IMR-90 (cell line): ENCODE data around the gene MMRN2. TPM values are rescaled to one million over a fixed set of nuclear protein-coding genes. Genes with fewer than 3 reads are reported as not detected.

Experiments used
- ATAC-seq: fragments of 200-7000 bp; cut with Tn5 transposase; 2 replicates; pipeline ENCODE4 v1.9.1; 2020; ENCODE audit warnings: low read depth, mild to moderate bottlenecking, moderate library complexity
- BruUV-seq: library from RNA; stranded (reverse); fragments of 400-500 nt; replicated peaks from 2 replicates; lab custom pipeline; 2021; lab: Mats Ljungman, UMichigan
- CTCF ChIA-PET: fragments of 300-600 bp; formaldehyde crosslinking; extraction: SDS; loops from one replicate; lab custom pipeline; 2021; ENCODE audit warnings: antibody characterized with exemption; lab: Yijun Ruan, JAX
- POLR2A ChIA-PET: fragments of 300-600 bp; sonication (Branson Sonifier 250); formaldehyde crosslinking; loops from one replicate; lab custom pipeline; 2022; ENCODE audit warnings: antibody characterized with exemption; ENCODE audit not compliant: unreplicated experiment; lab: Charles Lee
- DNase-seq: peaks from one replicate; pipeline ENCODE4 v3.0.0; 2013
- H2AFZ ChIP-seq: replicated peaks from 2 replicates; pipeline ENCODE3; 2013; ENCODE audit warnings: low read length, mild to moderate bottlenecking; ENCODE audit not compliant: poor library complexity
- H2AK5ac ChIP-seq: 2 replicates; pipeline ENCODE4 v1.6.1; 2013; ENCODE audit warnings: low read depth, low read length, inconsistent platforms
- H2AK9ac ChIP-seq: replicated peaks from 2 replicates; pipeline ENCODE3; 2013; ENCODE audit warnings: mild to moderate bottlenecking, low read depth, low read length, moderate library complexity; ENCODE audit not compliant: poor library complexity
- H2BK120ac ChIP-seq: 2 replicates; pipeline ENCODE4 v1.6.1; 2013; ENCODE audit warnings: low read depth, low read length, inconsistent platforms
- H2BK15ac ChIP-seq: 3 replicates; pipeline ENCODE4 v1.6.1; 2013; ENCODE audit warnings: low read depth, low read length, inconsistent platforms
- H2BK20ac ChIP-seq: 2 replicates; pipeline ENCODE4 v1.6.1; 2013; ENCODE audit warnings: low read depth, mild to moderate bottlenecking, inconsistent platforms, low read length, moderate library complexity
- H2BK5ac ChIP-seq: 2 replicates; pipeline ENCODE4 v1.6.1; 2013; ENCODE audit warnings: mild to moderate bottlenecking, low read depth, low read length, inconsistent platforms; ENCODE audit not compliant: poor library complexity, severe bottlenecking
- H3K14ac ChIP-seq: replicated peaks from 2 replicates; pipeline ENCODE4 v1.6.1; 2013; ENCODE audit warnings: low read depth, low read length, inconsistent platforms
- H3K18ac ChIP-seq: 2 replicates; pipeline ENCODE4 v1.6.1; 2013; ENCODE audit warnings: low read depth, low read length, control low read depth
- H3K23ac ChIP-seq: 2 replicates; pipeline ENCODE4 v1.6.1; 2013; ENCODE audit warnings: low read depth, low read length, inconsistent platforms
- H3K27ac ChIP-seq: 2 replicates; pipeline ENCODE4 v1.5.1; 2013; ENCODE audit warnings: mild to moderate bottlenecking, control low read depth, low read length; ENCODE audit not compliant: insufficient read depth
- H3K27me3 ChIP-seq: 2 replicates; pipeline ENCODE4 v1.6.1; 2013; ENCODE audit warnings: low read length; ENCODE audit not compliant: control insufficient read depth, insufficient read depth
- H3K36me3 ChIP-seq: 2 replicates; pipeline ENCODE4 v1.6.1; 2013; ENCODE audit warnings: low read length, mixed read lengths; ENCODE audit not compliant: control insufficient read depth, insufficient read depth
- H3K4ac ChIP-seq: 2 replicates; pipeline ENCODE4 v1.6.1; 2013; ENCODE audit warnings: low read depth, low read length, inconsistent platforms
- H3K4me1 ChIP-seq: 2 replicates; pipeline ENCODE4 v1.6.1; 2013; ENCODE audit warnings: low read length, mixed read lengths; ENCODE audit not compliant: control insufficient read depth, insufficient read depth
- H3K4me2 ChIP-seq: 2 replicates; pipeline ENCODE4 v1.6.1; 2013; ENCODE audit warnings: low read depth, mild to moderate bottlenecking, control low read depth, low read length, moderate library complexity
- H3K4me3 ChIP-seq: 2 replicates; pipeline ENCODE4 v1.5.1; 2013; ENCODE audit warnings: low read depth, mild to moderate bottlenecking, control low read depth, low read length, moderate library complexity; ENCODE audit not compliant: insufficient read depth
- H3K56ac ChIP-seq: 2 replicates; pipeline ENCODE4 v1.6.1; 2013; ENCODE audit warnings: low read length, inconsistent platforms; ENCODE audit not compliant: insufficient read depth; ENCODE audit errors: extremely low read depth
- H3K79me1 ChIP-seq, 2 experiments: 2 replicates each; pipeline ENCODE4 v1.6.1; 2013; ENCODE audit warnings: low read length in 2 of 2, inconsistent platforms in 1 of 2, low read depth in 1 of 2
- H3K9ac ChIP-seq: 2 replicates; pipeline ENCODE4 v1.6.1; 2013; ENCODE audit warnings: low read depth, low read length, control low read depth
- H3K9me1 ChIP-seq: 2 replicates; pipeline ENCODE4 v1.6.1; 2013; ENCODE audit warnings: low read length, inconsistent platforms; ENCODE audit not compliant: insufficient read depth
- H3K9me3 ChIP-seq: 2 replicates; pipeline ENCODE4 v1.6.1; 2013; ENCODE audit warnings: low read length; ENCODE audit not compliant: control insufficient read depth, insufficient read depth
- H4K20me1 ChIP-seq: 2 replicates; pipeline ENCODE4 v1.6.1; 2013; ENCODE audit warnings: low read length, inconsistent platforms; ENCODE audit not compliant: insufficient read depth
- H4K5ac ChIP-seq: 2 replicates; pipeline ENCODE4 v1.6.1; 2013; ENCODE audit warnings: mild to moderate bottlenecking, low read depth, low read length, control low read depth
- H4K8ac ChIP-seq, 2 experiments: 2 replicates each; pipeline ENCODE4 v1.6.1; 2013; ENCODE audit warnings: low read depth in 2 of 2, low read length in 2 of 2, control low read depth in 1 of 2, inconsistent platforms in 1 of 2
- H4K91ac ChIP-seq: 2 replicates; pipeline ENCODE4 v1.6.1; 2013; ENCODE audit warnings: low read depth, low read length, inconsistent platforms; ENCODE audit not compliant: insufficient read depth
- BHLHE40 ChIP-seq: fragments of 150-350 bp; IDR thresholded peaks from 2 replicates; pipeline ENCODE4 v1.6.1; 2016; ENCODE audit warnings: mild to moderate bottlenecking, low read depth, low read length
- CHD1 ChIP-seq: IDR thresholded peaks from 2 replicates; pipeline ENCODE4 v1.6.1; 2012; ENCODE audit warnings: low read depth, low read length, improper control_type of control experiment
- FOS ChIP-seq: fragments of 150-350 bp; IDR thresholded peaks from 2 replicates; pipeline ENCODE4 v1.6.1; 2016; ENCODE audit warnings: low read depth, low read length
- MAZ ChIP-seq: IDR thresholded peaks from 2 replicates; pipeline ENCODE4 v1.6.1; 2012; ENCODE audit warnings: low read depth, mild to moderate bottlenecking, low read length, improper control_type of control experiment, moderate library complexity, borderline replicate concordance
- MXI1 ChIP-seq: IDR thresholded peaks from 2 replicates; pipeline ENCODE4 v1.6.1; 2012; ENCODE audit warnings: low read depth, mild to moderate bottlenecking, low read length, moderate library complexity, borderline replicate concordance
- NFE2L2 ChIP-seq: fragments of 150-350 bp; IDR thresholded peaks from 2 replicates; pipeline ENCODE4 v1.6.1; 2016; ENCODE audit warnings: low read depth, mild to moderate bottlenecking, low read length
- WGBS, 2 experiments: methylation state at CpG; one replicate each; pipeline versions ENCODE4 v1.1.5 to v1.1.7; 2013; ENCODE audit warnings: missing lambda C conversion rate in 2 of 2; ENCODE audit not compliant: insufficient read length in 1 of 2; ENCODE audit errors: extremely low coverage in 2 of 2; 5-methylcytosine and 5-hydroxymethylcytosine counted together
- dilution Hi-C: fragments of 300-500 bp; cut with HindIII; formaldehyde crosslinking; loops from one replicate; pipeline ENCODE4 v1.14.3; 2018; ENCODE audit warnings: low sequenced_read_pairs; ENCODE audit not compliant: unreplicated experiment
- in situ Hi-C: fragments of 300-500 bp; cut with MboI; formaldehyde crosslinking; loops from 3 replicates; pipeline ENCODE4 v1.14.3; 2019; ENCODE audit warnings: low sequenced_read_pairs, inconsistent platforms, mixed read lengths
- intact Hi-C: fragments of 100-400 bp; cut with micrococcal nuclease; formaldehyde crosslinking; loops from 2 replicates; pipeline ENCODE4 v1.10.0; 2022
- polyA plus RNA-seq, 3 experiments: library from polyadenylated mRNA; depleted of rRNA; stranded (reverse); fragments of >200 nt; gene quantifications; 2 replicates each; pipeline ENCODE4 v1.2.3, GENCODE V29; 2012; ENCODE audit warnings: low replicate concordance in 1 of 3
- total RNA-seq: library from RNA; depleted of rRNA; stranded (reverse); fragments of >200 nt; gene quantifications from 2 replicates; pipeline ENCODE4 v1.2.3, GENCODE V29; 2012
- TF ChIP-seq, protein P1 (sequence below): fragments of 150-350 bp; IDR thresholded peaks from 2 replicates; pipeline ENCODE4 v1.6.1; 2016; ENCODE audit warnings: low read depth, mild to moderate bottlenecking, low read length, moderate library complexity, borderline replicate concordance

MMRN2 gene
- total and polyA plus RNA-seq, 2 of the 4 experiments (the other 2 are of a cell fraction), result 1.6 to 1.8 TPM

- no peak overlapping the region for H3K23ac ChIP-seq
- no peak overlapping the region for H2AK9ac ChIP-seq
- H3K14ac ChIP-seq, result no peak overlapping the region
- H2BK120ac ChIP-seq, result no peak overlapping the region
- no TSS peak for BruUV-seq
- H2AFZ ChIP-seq, result no peak overlapping the region
- H2AK5ac ChIP-seq, result no peak overlapping the region
- dilution Hi-C loops (no loop called here), intact Hi-C loops (no loop called here), in situ Hi-C loops (no loop called here)
- ChIA-PET CTCF (no interaction called here), POLR2A (no interaction called here)
- H3K4me3 ChIP-seq, result no peak overlapping the region
- H3K36me3 ChIP-seq, result no peaks in the 10 kb centered on the region
- no peak overlapping the region for H3K9ac ChIP-seq
- no peaks in the 10 kb centered on the region for H4K20me1 ChIP-seq
- H3K79me1 ChIP-seq, result no peaks in the 10 kb centered on the region; a peak in 1 of 4 replicates
- no peak overlapping the region for H3K27ac ChIP-seq
- ATAC-seq (no peak), DNase-seq (no peak)
- TF ChIP-seq NFE2L2 (no peak), MAZ (no peak), FOS (no peak), BHLHE40 (no peak), MXI1 (no peak), CHD1 (no peak)
- TF ChIP-seq, protein P1, sequence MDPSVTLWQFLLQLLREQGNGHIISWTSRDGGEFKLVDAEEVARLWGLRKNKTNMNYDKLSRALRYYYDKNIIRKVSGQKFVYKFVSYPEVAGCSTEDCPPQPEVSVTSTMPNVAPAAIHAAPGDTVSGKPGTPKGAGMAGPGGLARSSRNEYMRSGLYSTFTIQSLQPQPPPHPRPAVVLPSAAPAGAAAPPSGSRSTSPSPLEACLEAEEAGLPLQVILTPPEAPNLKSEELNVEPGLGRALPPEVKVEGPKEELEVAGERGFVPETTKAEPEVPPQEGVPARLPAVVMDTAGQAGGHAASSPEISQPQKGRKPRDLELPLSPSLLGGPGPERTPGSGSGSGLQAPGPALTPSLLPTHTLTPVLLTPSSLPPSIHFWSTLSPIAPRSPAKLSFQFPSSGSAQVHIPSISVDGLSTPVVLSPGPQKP, result no peak
- no peaks in the 10 kb centered on the region for H3K9me3 ChIP-seq
- no peak overlapping the region for H4K5ac ChIP-seq
- no peak overlapping the region for H2BK5ac ChIP-seq
- no peak overlapping the region for H3K56ac ChIP-seq
- no peak overlapping the region for H4K91ac ChIP-seq
- WGBS, 2 experiments, result no CpG with 5 or more reads among the region's 2 CpGs
- no peak overlapping the region for H3K4me2 ChIP-seq
- H4K8ac ChIP-seq, result no peak overlapping the region
- H3K18ac ChIP-seq, result no peak overlapping the region
- peaks cover 2% of the 10 kb centered on the region; the same call in 1 of the 2 replicates for H3K27me3 ChIP-seq
- H3K4ac ChIP-seq, result no peak overlapping the region
- H3K9me1 ChIP-seq, result peaks cover 10% of the 10 kb centered on the region
- H3K4me1 ChIP-seq, result peaks cover 5% of the 10 kb centered on the region
- no peak overlapping the region for H2BK20ac ChIP-seq
- no peak overlapping the region for H2BK15ac ChIP-seq
Observed at GRCh38 chr10:86941426-86941825, 16.0 kb downstream of the MMRN2 start.
